Lower lobe of right lung (tissue), 2 donors: ENCODE data around the gene PRLH. TPM values are rescaled to one million over a fixed set of nuclear protein-coding genes. Genes with fewer than 3 reads are reported as not detected.

ENCODE experiments used
- ATAC-seq, 2 donors: fragments of 200-7000 bp; cut with Tn5 transposase; one replicate each; pipeline ENCODE4 v1.9.1; 2020 to 2022; ENCODE audit warnings: mild to moderate bottlenecking in 2 of 2, moderate library complexity in 2 of 2
- DNase-seq: peaks from one replicate; pipeline ENCODE4 v3.0.0-alpha.2; 2020
- H3K27ac ChIP-seq: fragments of 200-600 bp; one replicate; pipeline ENCODE4 v1.8.0; 2022
- H3K27me3 ChIP-seq: fragments of 200-600 bp; one replicate; pipeline ENCODE4 v1.8.0; 2022; ENCODE audit warnings: low read depth
- H3K36me3 ChIP-seq: fragments of 200-600 bp; one replicate; pipeline ENCODE4 v1.8.0; 2022; ENCODE audit warnings: mild to moderate bottlenecking
- H3K4me1 ChIP-seq: fragments of 200-600 bp; one replicate; pipeline ENCODE4 v1.8.0; 2022
- H3K4me3 ChIP-seq: fragments of 200-600 bp; one replicate; pipeline ENCODE4 v1.8.0; 2022; ENCODE audit warnings: mild to moderate bottlenecking
- H3K9me3 ChIP-seq: fragments of 200-600 bp; one replicate; pipeline ENCODE4 v1.8.0; 2022
- intact Hi-C: fragments of 100-400 bp; cut with DNase I; formaldehyde crosslinking; loops from one replicate; pipeline ENCODE4 v1.11.0; 2022
- total RNA-seq: library from RNA; stranded (reverse); fragmentation: NEBNext Ultra II Directional; extraction: Animal tissue kit (Norgen Biotek cat#: 25700); gene quantifications from one replicate; pipeline ENCODE4 v1.2.1, GENCODE V29; 2021
- TF ChIP-seq, protein P1 (sequence below): fragments of 200-600 bp; IDR thresholded peaks from one replicate; pipeline ENCODE4 v1.8.0; 2022; ENCODE audit warnings: antibody characterized with exemption, mild to moderate bottlenecking
- donor health status: DM: no; HTN: yes; CAD: no; lungs with severe emphysema.

PRLH gene
- total RNA-seq, 1 donor from 2014 or later: not detected

DNA sequence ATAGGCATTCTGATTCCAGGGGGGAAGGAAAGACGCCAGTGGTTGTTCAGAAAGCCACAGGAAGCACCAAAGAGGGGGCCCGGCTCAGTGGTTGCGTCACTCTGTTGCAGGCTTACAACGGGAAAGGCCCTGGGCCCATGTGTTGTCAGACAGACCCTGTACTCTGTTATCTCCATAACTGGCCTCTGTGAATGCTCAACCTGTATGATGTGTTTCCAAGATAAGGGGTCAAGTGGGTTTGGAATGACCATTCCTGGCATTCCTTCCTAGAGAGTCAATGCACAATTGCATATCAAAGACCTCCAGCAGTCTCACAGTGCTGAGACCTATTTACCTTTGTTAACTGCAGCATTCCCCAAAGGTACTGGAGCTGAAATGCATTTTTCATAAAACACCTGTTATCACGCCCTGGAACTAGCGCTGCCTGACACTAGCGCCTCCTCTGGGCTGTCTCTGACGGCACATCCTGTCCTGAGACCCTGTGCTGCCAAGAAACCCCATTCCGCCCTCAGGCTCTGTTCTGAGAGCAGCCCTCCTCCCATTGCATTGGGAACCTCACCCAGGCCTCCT, 47.9 kb downstream of the PRLH start:
- Histone ChIP-seq H3K36me3 (no peaks in the 10 kb centered on the region), H3K4me3 (no peak overlapping the region), H3K27ac (peak overlapping the region; percentile 56), H3K9me3 (no peaks in the 10 kb centered on the region), H3K27me3 (no peaks in the 10 kb centered on the region), H3K4me1 (peaks cover 53% of the 10 kb centered on the region)
- ATAC-seq (peak; percentile 85 to 87), DNase-seq (no peak)
- TF ChIP-seq, protein P1, sequence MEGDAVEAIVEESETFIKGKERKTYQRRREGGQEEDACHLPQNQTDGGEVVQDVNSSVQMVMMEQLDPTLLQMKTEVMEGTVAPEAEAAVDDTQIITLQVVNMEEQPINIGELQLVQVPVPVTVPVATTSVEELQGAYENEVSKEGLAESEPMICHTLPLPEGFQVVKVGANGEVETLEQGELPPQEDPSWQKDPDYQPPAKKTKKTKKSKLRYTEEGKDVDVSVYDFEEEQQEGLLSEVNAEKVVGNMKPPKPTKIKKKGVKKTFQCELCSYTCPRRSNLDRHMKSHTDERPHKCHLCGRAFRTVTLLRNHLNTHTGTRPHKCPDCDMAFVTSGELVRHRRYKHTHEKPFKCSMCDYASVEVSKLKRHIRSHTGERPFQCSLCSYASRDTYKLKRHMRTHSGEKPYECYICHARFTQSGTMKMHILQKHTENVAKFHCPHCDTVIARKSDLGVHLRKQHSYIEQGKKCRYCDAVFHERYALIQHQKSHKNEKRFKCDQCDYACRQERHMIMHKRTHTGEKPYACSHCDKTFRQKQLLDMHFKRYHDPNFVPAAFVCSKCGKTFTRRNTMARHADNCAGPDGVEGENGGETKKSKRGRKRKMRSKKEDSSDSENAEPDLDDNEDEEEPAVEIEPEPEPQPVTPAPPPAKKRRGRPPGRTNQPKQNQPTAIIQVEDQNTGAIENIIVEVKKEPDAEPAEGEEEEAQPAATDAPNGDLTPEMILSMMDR: no peak
- intact Hi-C loops: no loop called here

DNA sequence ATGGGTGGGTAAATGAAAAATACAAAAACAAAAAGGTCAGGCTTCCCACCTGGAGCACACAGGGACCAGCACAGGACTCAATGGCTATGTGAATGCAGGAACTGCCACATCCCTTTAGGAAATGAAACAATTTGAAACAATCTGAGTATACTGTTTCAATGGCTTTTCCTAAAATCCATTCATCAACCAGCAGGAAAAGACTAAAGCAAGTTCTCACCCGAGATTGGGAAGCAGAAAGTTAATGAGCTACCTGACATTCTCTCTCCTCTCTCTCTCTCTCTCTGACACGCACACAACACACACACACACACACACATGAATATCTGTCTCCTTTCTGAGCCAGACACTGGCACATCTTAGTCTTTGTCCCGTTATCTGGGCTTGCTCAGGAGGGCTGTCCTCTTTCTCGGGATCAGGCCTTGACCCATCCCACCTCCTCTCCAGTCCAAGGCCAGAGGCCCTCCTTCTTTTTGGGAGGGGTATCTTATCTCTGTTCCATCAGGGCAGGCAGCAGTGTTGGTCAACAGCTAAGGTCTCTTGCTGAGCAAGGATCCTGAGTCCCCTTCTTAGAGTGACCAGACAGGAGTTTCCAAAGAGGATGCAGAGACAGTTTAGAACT, 49.4 kb downstream of the PRLH start:
- Histone ChIP-seq H3K36me3 (no peaks in the 10 kb centered on the region), H3K9me3 (no peaks in the 10 kb centered on the region), H3K4me1 (peaks cover 53% of the 10 kb centered on the region), H3K27me3 (no peaks in the 10 kb centered on the region), H3K27ac (peak overlapping the region; percentile 81), H3K4me3 (no peak overlapping the region)
- ATAC-seq (no peak), DNase-seq (no peak)
- TF ChIP-seq, protein P1: no peak
- intact Hi-C loops: no loop called here

DNA sequence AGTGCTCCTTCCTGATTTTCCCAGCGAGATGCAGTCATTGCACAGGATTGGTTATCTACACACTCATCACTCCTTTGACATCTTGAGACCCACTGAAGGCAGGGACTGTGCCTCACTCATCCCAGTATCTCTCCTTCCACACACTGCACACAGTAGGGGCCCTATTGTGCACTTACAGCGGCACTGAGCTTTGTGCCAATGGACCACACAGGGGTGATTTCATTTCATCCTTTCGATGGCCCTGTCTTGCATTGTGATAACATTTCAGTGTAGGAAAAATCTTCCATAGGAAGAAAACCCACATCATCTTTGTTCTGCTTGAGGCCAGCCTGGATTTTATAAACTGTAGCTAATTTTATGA, 50.0 kb downstream of the PRLH start:
- H3K27ac ChIP-seq: peak overlapping the region; percentile 81
- ATAC-seq (no peak), DNase-seq (no peak)
- H3K4me3 ChIP-seq: no peak overlapping the region
- TF ChIP-seq, protein P1: no peak
- intact Hi-C loops: no loop called here
- peaks cover 53% of the 10 kb centered on the region for H3K4me1 ChIP-seq
- H3K9me3 ChIP-seq: no peaks in the 10 kb centered on the region
- H3K27me3 ChIP-seq: no peaks in the 10 kb centered on the region
- no peaks in the 10 kb centered on the region for H3K36me3 ChIP-seq

Other genes with a start within 250 kb of the PRLH start
- 114 TPM for gene COL6A3, start 152.4 kb upstream of the PRLH start, total RNA-seq
- 394 TPM for gene MLPH, start 79.3 kb upstream of the PRLH start, total RNA-seq
- 60.1 TPM for gene RAB17, start 24.2 kb downstream of the PRLH start, total RNA-seq
- 180 TPM for gene LRRFIP1, start 61.0 kb downstream of the PRLH start, total RNA-seq
- 0.59 TPM for gene RBM44, start 232.2 kb downstream of the PRLH start, total RNA-seq